WTC11 (cell line): ENCODE data around the gene STIMATE. TPM values are rescaled to one million over a fixed set of nuclear protein-coding genes. Genes with fewer than 3 reads are reported as not detected.

Experiments used
- ATAC-seq: fragments of 200-7000 bp; cut with Tn5 transposase; 2 replicates; pipeline ENCODE4 v1.10.0; 2021; ENCODE audit warnings: mild to moderate bottlenecking, moderate library complexity
- CTCF ChIA-PET: fragments of 300-600 bp; sonication (Branson Sonifier 250); formaldehyde crosslinking; loops from one replicate; lab custom pipeline; 2021; ENCODE audit warnings: antibody characterized with exemption; lab: Charles Lee
- POLR2A ChIA-PET: fragments of 350-600 bp; sonication (Branson Sonifier 250); formaldehyde crosslinking; loops from one replicate; lab custom pipeline; 2021; ENCODE audit warnings: antibody characterized with exemption; lab: Charles Lee
- DNase-seq: peaks from one replicate; pipeline ENCODE4 v3.0.0; 2021; ENCODE audit warnings: low spot score
- H3K27ac Mint-ChIP-seq: 2 replicates; pipeline ENCODE4 v1.8.0; 2021; ENCODE audit warnings: mixed read lengths
- H3K27me3 Mint-ChIP-seq: 2 replicates; pipeline ENCODE4 v1.8.0; 2021; ENCODE audit warnings: low read depth, mild to moderate bottlenecking, moderate library complexity, mixed read lengths
- H3K36me3 Mint-ChIP-seq: 2 replicates; pipeline ENCODE4 v1.8.0; 2021; ENCODE audit warnings: mixed read lengths
- H3K4me1 Mint-ChIP-seq: 2 replicates; pipeline ENCODE4 v1.8.0; 2022; ENCODE audit warnings: mixed read lengths
- H3K4me3 Mint-ChIP-seq: 2 replicates; pipeline ENCODE4 v1.8.0; 2021; ENCODE audit warnings: mild to moderate bottlenecking, moderate library complexity, mixed read lengths
- H3K9me3 Mint-ChIP-seq: 2 replicates; pipeline ENCODE4 v1.8.0; 2021; ENCODE audit warnings: mixed read lengths
- AR ChIP-seq: fragments of 250-450 bp; sonication (Bioruptor Pico); IDR thresholded peaks from 2 replicates; pipeline ENCODE4 v1.9.0; 2021; ENCODE audit warnings: mild to moderate bottlenecking
- ATF2 ChIP-seq: sonication (generic); formaldehyde crosslinking; IDR thresholded peaks from 2 replicates; pipeline ENCODE4 v1.8.1; 2022; ENCODE audit warnings: low read depth, missing genetic modification reagents, borderline replicate concordance
- CBFB ChIP-seq: sonication (generic); formaldehyde crosslinking; IDR thresholded peaks from 2 replicates; pipeline ENCODE4 v1.8.1; 2022; ENCODE audit warnings: mild to moderate bottlenecking, low read depth, missing genetic modification reagents
- CREM ChIP-seq: sonication (generic); formaldehyde crosslinking; IDR thresholded peaks from 2 replicates; pipeline ENCODE4 v1.8.1; 2022; ENCODE audit warnings: mild to moderate bottlenecking, missing genetic modification reagents, moderate library complexity
- CTCF ChIP-seq: fragments of 200-600 bp; IDR thresholded peaks from 2 replicates; pipeline ENCODE4 v1.8.0; 2022; ENCODE audit warnings: antibody characterized with exemption
- ESRRA ChIP-seq: sonication (generic); formaldehyde crosslinking; IDR thresholded peaks from 2 replicates; pipeline ENCODE4 v1.8.1; 2022; ENCODE audit warnings: mild to moderate bottlenecking, missing genetic modification reagents, borderline replicate concordance
- FOXJ3 ChIP-seq: sonication (generic); formaldehyde crosslinking; IDR thresholded peaks from 2 replicates; pipeline ENCODE4 v1.9.0; 2021; ENCODE audit warnings: missing genetic modification reagents, mild to moderate bottlenecking, borderline replicate concordance
- FOXP1 ChIP-seq: sonication (generic); formaldehyde crosslinking; IDR thresholded peaks from 2 replicates; pipeline ENCODE4 v1.8.0; 2022; ENCODE audit warnings: missing genetic modification reagents, mild to moderate bottlenecking, moderate library complexity, borderline replicate concordance
- GABPB1 ChIP-seq: sonication (generic); formaldehyde crosslinking; IDR thresholded peaks from 2 replicates; pipeline ENCODE4 v1.8.1; 2023; ENCODE audit warnings: mild to moderate bottlenecking, missing genetic modification reagents
- MAX ChIP-seq: sonication (generic); formaldehyde crosslinking; IDR thresholded peaks from 2 replicates; pipeline ENCODE4 v1.8.0; 2022; ENCODE audit warnings: mild to moderate bottlenecking, missing genetic modification reagents
- NFYB ChIP-seq: sonication (generic); formaldehyde crosslinking; conservative IDR thresholded peaks from 2 replicates; pipeline ENCODE4 v1.8.0; 2022; ENCODE audit warnings: low read depth, missing genetic modification reagents
- NR1H2 ChIP-seq: sonication (generic); formaldehyde crosslinking; IDR thresholded peaks from 2 replicates; pipeline ENCODE4 v1.9.0; 2021; ENCODE audit warnings: mild to moderate bottlenecking, moderate library complexity, missing genetic modification reagents
- PRRX2 ChIP-seq: fragments of 250-450 bp; sonication (Bioruptor Pico); IDR thresholded peaks from 2 replicates; pipeline ENCODE4 v1.8.0; 2021; ENCODE audit warnings: mild to moderate bottlenecking
- TEAD1 ChIP-seq: sonication (generic); formaldehyde crosslinking; IDR thresholded peaks from 2 replicates; pipeline ENCODE4 v1.8.0; 2022; ENCODE audit warnings: mild to moderate bottlenecking, missing genetic modification reagents
- USF1 ChIP-seq: sonication (generic); formaldehyde crosslinking; IDR thresholded peaks from 2 replicates; pipeline ENCODE4 v1.8.0; 2022; ENCODE audit warnings: mild to moderate bottlenecking, missing genetic modification reagents
- ZBTB21 ChIP-seq: sonication (generic); formaldehyde crosslinking; IDR thresholded peaks from 2 replicates; pipeline ENCODE4 v1.8.1; 2023; ENCODE audit warnings: mild to moderate bottlenecking, missing genetic modification reagents, borderline replicate concordance
- ZNF121 ChIP-seq: sonication (generic); formaldehyde crosslinking; IDR thresholded peaks from 2 replicates; pipeline ENCODE4 v1.8.0; 2023; ENCODE audit warnings: missing genetic modification reagents
- ZNF423 ChIP-seq: fragments of 250-450 bp; sonication (Bioruptor Pico); IDR thresholded peaks from 2 replicates; pipeline ENCODE4 v2.1.2; 2022; ENCODE audit warnings: mild to moderate bottlenecking, moderate library complexity
- total RNA-seq: library from RNA; stranded (reverse); gene quantifications from 3 replicates; pipeline ENCODE4 v1.2.3, GENCODE V29; 2021
- TF ChIP-seq, protein P1 (sequence below): sonication (generic); formaldehyde crosslinking; IDR thresholded peaks from 2 replicates; pipeline ENCODE4 v1.8.1; 2023; ENCODE audit warnings: mild to moderate bottlenecking, moderate library complexity, missing genetic modification reagents
- TF ChIP-seq, protein P2 (sequence below): fragments of 250-450 bp; sonication (Bioruptor Pico); IDR thresholded peaks from 2 replicates; pipeline ENCODE4 v1.9.0; 2021; ENCODE audit warnings: moderate library complexity, mild to moderate bottlenecking, inconsistent platforms, borderline replicate concordance
- TF ChIP-seq, protein P3 (sequence below): sonication (generic); formaldehyde crosslinking; conservative IDR thresholded peaks from 2 replicates; pipeline ENCODE4 v1.8.1; 2022; ENCODE audit warnings: mild to moderate bottlenecking, missing genetic modification reagents
- TF ChIP-seq, protein P4 (sequence below): sonication (generic); formaldehyde crosslinking; IDR thresholded peaks from 2 replicates; pipeline ENCODE4 v1.8.1; 2023; ENCODE audit warnings: mild to moderate bottlenecking, missing genetic modification reagents, moderate library complexity

Gene STIMATE
- total RNA-seq, 1 experiment from 2014 or later: 35.5 TPM

DNA sequence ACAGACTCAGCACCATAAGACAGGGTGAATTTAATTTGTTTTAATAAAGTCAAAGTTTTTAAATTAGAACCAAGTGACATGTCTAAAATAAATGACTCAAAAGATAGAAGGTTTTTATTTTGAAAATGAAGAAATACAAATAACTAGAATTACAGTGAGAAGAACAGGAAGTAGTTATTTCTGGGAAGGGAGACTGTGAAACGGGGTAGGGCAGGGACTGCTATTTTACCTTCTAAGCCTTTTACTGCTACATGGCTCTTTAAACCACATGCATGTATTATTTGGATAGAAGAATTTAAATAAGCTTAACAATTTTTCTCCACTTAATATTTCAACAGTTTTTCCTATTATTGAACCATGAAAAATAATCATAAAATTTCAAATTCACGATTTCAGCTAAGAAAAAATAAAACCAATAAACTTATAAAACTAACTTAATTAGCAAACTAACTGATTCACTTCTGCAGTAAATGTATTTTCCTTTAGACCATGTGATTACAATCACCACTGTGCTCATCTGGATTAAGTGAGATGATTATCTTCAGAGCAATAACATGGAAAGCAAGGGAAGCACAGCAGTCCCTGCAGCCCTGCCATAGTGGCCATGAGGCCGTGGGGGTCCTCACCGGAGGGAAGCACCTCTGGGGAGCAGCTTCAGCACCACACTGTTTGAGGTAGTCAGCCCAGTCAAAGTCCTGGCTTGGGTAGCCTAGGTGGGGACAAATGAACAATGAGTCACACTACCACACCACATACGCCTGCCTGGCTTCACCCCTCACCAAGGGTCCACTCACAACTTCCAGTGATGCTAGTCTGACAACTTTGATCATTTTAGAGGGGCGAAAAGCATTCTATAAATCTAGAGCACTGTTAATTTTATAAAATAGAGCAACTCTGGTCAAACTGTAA, 28.3 kb upstream of the STIMATE start (continued):
- TF ChIP-seq FOXP1 (CRISPR knock-in tag) (no peak), CTCF (no peak)

DNA sequence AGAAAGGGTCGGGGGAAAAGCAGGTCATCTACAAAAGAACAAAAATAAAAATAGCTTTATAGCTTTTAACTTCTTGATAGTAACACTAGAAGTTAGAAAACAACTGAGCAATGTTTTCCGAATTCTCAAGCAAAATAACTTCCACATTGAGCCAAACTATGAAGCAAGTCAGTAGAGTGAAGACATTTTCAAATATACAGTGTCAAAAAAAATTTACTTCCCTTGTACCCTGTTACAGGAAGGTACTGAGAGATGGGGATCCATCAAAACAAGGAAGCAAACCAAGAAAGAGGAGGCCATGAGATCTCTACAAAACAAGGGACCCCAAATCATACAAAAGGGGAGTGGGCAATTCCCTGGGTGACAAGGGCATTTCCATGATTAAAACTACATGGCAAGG, 26.6 kb upstream of the STIMATE start:
- TF ChIP-seq CBFB (CRISPR knock-in tag): no peak
- TF ChIP-seq AR (CRISPR knock-in tag): no peak
- TF ChIP-seq MAX (CRISPR knock-in tag): no peak
- TF ChIP-seq USF1: no peak
- TF ChIP-seq, protein P1, sequence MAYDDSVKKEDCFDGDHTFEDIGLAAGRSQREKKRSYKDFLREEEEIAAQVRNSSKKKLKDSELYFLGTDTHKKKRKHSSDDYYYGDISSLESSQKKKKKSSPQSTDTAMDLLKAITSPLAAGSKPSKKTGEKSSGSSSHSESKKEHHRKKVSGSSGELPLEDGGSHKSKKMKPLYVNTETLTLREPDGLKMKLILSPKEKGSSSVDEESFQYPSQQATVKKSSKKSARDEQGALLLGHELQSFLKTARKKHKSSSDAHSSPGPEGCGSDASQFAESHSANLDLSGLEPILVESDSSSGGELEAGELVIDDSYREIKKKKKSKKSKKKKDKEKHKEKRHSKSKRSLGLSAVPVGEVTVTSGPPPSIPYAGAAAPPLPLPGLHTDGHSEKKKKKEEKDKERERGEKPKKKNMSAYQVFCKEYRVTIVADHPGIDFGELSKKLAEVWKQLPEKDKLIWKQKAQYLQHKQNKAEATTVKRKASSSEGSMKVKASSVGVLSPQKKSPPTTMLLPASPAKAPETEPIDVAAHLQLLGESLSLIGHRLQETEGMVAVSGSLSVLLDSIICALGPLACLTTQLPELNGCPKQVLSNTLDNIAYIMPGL (CRISPR knock-in tag): no peak
- TF ChIP-seq FOXJ3: no peak
- no peak for TF ChIP-seq ESRRA
- no peak for TF ChIP-seq ZBTB21 (CRISPR knock-in tag)
- no peak for TF ChIP-seq PRRX2
- TF ChIP-seq NR1H2 (CRISPR knock-in tag): no peak
- TF ChIP-seq CREM: no peak
- TF ChIP-seq, protein P2, sequence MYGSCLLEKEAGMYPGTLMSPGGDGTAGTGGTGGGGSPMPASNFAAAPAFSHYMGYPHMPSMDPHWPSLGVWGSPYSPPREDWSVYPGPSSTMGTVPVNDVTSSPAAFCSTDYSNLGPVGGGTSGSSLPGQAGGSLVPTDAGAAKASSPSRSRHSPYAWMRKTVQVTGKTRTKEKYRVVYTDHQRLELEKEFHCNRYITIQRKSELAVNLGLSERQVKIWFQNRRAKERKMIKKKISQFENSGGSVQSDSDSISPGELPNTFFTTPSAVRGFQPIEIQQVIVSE: no peak
- no peak for TF ChIP-seq GABPB1
- Mint-ChIP-seq H3K36me3 (peaks cover 11% of the 10 kb centered on the region; the same call in 1 of the 2 replicates), H3K4me3 (no peak overlapping the region), H3K27ac (no peak overlapping the region), H3K9me3 (no peaks in the 10 kb centered on the region), H3K27me3 (no peaks in the 10 kb centered on the region), H3K4me1 (peaks cover 3% of the 10 kb centered on the region)
- ChIA-PET CTCF (no interaction called here), POLR2A (no interaction called here)
- no peak for DNase-seq
- no peak for ATAC-seq

GRCh38 chr3:52920841-52921240, 23.5 kb upstream of the STIMATE start:
- ATAC-seq: no peak
- Mint-ChIP-seq H3K4me1 (peaks cover 3% of the 10 kb centered on the region), H3K9me3 (no peaks in the 10 kb centered on the region), H3K36me3 (peaks cover 20% of the 10 kb centered on the region), H3K27ac (no peak overlapping the region), H3K4me3 (no peak overlapping the region), H3K27me3 (no peaks in the 10 kb centered on the region)
- CTCF ChIA-PET: no interaction called here
- POLR2A ChIA-PET: interaction anchor here (0.7 kb wide), 1 partner anchor 69 kb away, joined by 3 read pairs; no protein-coding TSS in a partner anchor
- DNase-seq: no peak
- no peak for TF ChIP-seq NFYB (CRISPR knock-in tag)
- TF ChIP-seq ZNF423 (CRISPR knock-in tag): no peak
- no peak for TF ChIP-seq CBFB (CRISPR knock-in tag)
- TF ChIP-seq ZNF121 (CRISPR knock-in tag): no peak
- no peak for TF ChIP-seq TEAD1
- TF ChIP-seq ZBTB21 (CRISPR knock-in tag): no peak
- no peak for TF ChIP-seq CREM
- TF ChIP-seq, protein P3, sequence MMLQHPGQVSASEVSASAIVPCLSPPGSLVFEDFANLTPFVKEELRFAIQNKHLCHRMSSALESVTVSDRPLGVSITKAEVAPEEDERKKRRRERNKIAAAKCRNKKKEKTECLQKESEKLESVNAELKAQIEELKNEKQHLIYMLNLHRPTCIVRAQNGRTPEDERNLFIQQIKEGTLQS (CRISPR knock-in tag): no peak
- no peak for TF ChIP-seq ATF2 (CRISPR knock-in tag)
- TF ChIP-seq, protein P4, sequence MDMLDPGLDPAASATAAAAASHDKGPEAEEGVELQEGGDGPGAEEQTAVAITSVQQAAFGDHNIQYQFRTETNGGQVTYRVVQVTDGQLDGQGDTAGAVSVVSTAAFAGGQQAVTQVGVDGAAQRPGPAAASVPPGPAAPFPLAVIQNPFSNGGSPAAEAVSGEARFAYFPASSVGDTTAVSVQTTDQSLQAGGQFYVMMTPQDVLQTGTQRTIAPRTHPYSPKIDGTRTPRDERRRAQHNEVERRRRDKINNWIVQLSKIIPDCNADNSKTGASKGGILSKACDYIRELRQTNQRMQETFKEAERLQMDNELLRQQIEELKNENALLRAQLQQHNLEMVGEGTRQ (CRISPR knock-in tag): no peak
